SKM-1 treated with dmso at 0.1 percent for 144 hours (cell line): ENCODE data around the gene TIMP2.
"Not testable (repeated sequence)": the region's sequence is repeated elsewhere in the genome, so short reads cannot be mapped to it uniquely, and the experiment has no call there.

Source experiments
- DNase-seq: peaks from one replicate; lab custom pipeline; 2025; ENCODE audit not compliant: unreplicated experiment; lab: John Stamatoyannopoulos, UW

The TIMP2 gene

DNA sequence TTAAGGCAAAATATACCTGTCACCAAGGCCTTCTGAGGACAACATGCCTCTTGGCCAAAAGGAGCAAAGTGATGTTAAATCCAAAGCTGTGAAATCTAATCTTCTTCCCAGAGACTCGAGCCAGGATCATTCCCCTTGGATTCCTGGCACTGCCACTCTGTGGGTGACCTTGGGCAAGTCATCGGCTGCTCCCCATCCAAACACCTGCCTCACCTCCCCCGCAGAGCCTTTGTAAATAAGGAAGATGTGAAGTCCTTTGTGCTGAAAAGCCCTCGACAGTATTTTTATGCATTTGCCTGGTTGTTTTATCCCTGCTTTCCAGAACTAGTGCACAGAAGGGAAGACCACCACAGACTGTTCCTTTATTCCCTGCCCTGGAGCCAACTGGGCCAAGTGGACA, 16.8 kb downstream of the TIMP2 start:
- no peak for DNase-seq

DNA sequence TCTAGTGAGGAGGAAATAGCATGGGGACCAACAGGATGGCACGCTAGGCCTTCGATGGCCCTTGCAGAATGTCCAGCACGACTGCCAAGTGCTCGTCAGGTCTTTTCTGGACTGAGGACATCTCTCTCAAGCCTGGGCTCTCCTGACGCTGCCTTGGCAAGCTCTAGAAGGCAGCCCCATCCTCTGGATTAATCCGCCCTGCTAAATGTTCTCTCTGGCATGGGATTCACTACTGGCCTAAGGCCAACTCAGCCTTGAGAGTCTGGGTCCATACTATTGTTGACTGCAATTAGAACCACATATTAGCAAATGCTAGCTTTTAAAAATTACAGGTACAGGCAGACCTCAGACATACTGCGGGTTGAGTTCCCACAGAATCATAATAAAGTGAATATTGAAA, 19.6 kb downstream of the TIMP2 start:
- DNase-seq, result no peak

DNA sequence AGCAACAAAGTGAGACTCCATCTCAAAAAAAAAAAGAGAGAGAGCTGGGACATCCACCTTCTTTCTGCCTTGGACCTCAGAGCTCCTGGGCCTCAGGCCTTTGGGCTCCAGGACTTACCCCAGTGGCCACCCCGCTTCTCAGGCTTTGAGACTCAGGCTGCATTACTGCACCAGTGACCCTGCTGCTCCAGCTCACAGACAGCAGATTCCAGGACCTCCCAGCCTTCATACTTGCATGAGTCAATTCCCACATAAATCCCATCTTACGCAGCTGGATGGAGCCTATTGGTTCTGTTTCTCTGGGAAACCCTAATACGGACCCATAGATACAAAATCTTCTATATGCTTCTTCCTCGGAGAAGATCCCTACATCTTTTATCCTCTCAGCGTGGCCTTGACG, 20.1 kb downstream of the TIMP2 start:
- no peak for DNase-seq

DNA sequence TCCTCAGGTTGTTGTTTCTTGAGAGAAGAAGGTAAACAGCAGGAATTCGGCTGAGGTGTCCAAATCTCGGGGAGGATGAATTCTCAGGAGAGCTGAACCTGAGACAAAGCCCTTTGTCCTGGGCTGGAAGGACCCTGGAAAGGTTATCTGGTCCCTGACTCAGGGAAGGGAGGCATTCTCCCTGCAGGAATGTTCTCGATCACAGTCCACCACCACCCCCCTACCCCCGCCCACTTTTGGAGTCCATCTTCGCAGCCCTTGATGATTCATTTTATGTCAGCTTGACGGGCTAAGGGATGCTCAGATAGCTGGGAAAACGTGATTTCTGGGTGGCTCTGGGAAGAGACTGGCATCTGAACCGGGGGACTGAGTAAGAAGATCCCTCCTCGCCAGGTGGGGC, 20.8 kb downstream of the TIMP2 start:
- DNase-seq, result no peak

DNA sequence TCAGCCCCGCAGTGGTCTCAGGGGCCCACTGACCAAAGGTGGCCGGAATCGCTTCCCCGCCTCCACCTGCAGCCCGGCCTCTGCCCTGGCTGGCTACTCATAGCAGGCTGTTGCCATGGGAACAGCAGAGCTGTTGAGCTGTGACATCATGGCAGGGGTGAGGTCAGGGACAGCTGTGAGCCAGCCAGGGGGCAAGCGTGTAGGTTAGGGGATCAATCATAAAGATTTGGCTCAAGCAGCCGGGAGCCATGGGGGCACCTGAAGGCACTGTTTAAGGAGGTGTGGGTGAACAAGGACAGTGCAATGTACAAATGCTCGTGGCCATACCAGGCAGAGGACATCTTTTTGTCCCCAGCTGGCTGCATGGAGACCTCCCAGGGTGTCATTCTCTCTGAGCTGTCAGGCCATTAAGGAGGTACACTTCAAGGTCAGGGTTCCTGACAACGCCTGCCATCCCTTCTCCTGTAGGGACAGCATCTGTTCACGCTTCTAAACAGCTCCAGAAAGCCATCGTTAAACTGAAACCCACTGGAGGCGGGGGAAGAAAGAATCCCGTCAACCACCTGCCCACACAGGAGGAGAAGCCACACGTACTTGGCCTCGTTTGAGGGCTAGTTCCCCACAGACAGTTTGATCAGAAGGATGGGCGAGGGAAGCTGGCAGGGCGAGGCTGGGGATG, 21.9 kb downstream of the TIMP2 start, which contains the start of gene CEP295NL:
TSS of gene CEP295NL (minus strand) at position 101 of the 679 bp plus-strand sequence. CDS start 1,373 bp downstream, outside the sequence.
- DNase-seq, result no peak

DNA sequence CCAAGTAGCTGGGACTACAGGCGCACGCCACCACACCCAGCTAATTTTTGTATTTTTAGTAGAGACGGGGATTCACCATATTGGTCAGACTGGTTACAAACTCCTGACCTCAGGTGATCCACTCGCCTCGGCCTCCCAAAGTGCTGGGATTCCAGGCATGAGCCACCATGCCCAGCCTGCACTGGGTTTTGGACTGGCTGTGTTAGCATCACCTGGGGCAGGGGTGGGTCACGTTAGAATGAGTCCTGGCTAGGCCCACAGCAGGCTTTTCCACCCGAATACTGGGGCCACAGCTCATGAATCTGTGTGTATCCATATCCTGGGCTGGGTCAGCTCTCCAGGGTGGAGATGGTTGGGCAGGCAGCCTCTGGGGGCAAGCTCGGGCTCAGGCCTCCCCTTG, 23.0 kb downstream of the TIMP2 start:
- not testable (repeated sequence) for DNase-seq

DNA sequence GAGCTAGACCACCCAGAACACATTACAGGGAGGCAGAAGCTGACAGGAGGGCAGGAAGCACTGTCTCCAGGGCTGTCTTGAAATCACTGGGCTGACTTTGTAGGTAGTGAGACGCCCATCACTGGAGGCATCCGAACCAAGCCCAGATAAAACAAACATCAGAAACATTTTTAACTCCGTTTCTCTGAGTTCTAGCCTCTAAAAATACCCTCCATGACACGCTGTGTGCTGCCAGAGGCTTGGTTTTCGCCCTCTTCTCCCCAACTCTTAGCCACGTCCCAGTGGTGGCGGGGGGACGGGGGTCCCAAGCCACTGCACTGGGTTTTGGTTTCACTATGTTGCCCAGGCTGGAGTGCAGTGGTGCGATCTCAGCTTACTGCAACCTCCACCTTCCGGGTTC, 23.4 kb downstream of the TIMP2 start:
- no peak for DNase-seq

DNA sequence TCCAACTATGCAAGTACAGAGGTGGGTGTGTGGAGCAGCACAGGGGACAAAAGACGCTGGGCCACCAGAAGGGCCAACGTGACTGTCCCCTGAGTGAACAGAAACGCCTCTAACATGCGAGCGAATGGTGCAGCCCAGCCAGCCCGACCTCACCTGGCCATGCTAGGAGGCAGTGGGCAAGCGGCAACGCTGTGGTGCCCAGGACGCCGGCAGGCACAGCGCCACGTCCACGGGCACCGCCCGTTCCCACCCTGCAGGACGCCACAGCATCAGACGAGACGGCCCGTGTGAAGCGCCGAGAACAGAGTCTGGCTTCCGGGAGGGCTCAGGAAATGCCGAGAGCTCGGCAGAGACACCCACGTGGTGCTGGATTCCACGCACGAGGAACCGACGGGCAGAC, 24.4 kb downstream of the TIMP2 start:
- no peak for DNase-seq

DNA sequence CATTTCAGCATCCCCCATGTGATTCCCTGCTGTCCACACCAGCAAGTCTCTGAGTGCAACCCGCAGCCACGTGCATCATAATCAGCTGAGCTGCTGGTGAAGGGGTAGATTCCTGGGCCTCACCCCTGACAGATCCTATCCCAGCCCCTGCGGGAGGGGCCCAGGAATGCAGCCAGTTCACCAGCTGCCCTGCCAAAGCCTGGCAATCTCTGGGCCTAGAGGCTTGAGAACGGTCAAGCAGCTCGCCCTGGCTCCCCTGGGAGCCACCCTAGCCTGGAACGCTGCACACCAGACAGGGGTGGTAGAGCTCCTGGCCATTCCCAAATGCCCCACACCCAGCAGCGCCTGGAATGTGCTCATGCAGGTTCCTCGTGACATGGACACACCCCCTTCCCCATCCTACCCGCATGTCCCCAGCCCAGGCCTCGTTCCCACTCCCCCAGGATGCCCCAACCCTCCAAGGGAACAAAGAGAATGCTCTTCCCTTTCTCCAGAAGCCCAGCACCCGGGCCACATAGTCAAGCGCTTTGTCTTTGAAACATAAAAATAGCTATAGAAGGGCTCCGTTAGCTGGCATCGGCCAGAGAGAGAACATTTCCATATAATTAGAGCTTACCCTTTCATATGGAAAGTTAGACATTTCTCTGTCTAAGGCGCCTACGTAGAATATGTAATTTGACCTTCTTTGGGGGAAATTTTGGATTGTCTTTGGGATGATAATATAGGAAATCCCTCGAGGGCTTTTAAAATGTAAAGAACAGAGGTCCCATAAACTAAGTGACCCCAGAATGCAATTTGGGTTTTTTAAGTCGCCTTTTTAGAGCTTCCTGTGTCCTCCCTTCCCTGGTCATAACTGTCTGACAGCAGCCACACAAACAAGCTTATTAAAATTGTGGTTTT, 25.6 kb downstream of the TIMP2 start:
- no peak for DNase-seq

DNA sequence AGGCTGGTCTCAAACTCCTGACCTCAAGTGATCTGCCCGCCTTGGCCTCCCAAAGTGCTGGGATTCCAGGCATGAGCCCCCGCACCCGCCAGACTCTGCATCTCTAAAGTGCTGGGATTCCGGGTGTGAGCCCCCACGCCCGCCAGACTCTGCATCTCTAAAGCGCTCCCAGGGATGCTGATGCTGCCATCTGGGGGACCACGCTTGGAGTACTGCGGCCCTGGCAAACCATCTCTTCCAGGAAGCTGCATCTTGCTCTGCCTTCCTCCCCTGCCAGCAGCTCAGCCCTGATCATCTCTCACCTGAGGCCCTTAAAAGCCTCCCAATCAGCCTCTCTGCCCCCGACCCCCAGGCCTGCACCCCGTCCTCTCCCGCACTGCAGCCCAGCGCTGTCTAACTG, 26.2 kb downstream of the TIMP2 start:
- no peak for DNase-seq

DNA sequence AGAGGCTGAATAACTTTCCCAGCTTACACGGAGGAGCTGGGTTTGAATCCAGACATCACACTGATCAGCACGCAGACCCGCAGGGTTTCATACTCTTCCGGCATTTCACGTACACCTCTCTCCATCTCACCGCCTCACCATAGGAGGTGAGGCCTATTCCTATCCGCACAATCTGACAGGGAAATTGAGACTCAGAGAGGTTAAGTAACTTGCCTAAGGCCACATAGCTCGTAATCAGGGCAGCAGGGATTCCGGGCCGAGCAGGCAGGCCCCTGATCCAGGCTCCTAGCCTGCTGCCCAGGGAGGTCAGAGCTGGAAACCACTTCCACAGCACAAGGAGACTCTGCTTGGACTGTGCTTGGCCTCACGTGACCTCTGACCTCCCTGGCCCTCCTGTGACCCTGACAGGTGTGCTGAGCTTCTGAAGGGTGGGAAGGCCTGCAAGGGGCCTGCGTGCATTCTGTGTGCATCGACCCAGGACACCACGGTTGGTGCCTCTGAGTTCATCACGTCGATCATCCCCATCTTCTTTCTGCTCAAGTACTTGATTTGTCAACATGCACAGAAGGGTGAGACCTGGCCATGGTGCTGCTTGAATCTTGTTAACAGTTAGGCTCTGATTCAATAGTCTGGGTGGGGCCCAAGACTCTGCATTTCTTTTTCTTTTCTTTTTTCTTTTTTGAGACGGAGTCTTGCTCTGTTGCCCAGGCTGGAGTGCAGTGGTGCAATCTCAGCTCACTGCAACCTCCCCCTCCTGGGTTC, 26.9 kb downstream of the TIMP2 start:
- DNase-seq, result no peak

DNA sequence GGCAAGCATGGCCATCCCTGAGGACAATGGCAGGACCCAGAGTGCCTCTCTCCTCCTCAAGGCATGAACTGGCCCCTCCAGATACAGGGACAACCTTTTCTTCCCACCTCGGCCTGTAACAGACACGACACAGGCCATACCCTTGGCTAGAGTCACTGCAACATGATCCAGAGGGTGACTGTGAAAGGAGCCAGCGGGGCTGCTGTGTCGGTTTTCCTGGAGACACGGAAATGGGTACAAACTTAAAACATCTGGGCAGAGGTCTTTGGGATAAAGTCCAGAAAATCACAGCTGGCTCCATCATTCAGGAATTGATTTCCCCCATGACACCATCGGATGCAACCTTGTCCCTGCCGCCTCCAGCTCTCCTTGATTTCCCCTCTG, 27.5 kb downstream of the TIMP2 start:
- no peak for DNase-seq

DNA sequence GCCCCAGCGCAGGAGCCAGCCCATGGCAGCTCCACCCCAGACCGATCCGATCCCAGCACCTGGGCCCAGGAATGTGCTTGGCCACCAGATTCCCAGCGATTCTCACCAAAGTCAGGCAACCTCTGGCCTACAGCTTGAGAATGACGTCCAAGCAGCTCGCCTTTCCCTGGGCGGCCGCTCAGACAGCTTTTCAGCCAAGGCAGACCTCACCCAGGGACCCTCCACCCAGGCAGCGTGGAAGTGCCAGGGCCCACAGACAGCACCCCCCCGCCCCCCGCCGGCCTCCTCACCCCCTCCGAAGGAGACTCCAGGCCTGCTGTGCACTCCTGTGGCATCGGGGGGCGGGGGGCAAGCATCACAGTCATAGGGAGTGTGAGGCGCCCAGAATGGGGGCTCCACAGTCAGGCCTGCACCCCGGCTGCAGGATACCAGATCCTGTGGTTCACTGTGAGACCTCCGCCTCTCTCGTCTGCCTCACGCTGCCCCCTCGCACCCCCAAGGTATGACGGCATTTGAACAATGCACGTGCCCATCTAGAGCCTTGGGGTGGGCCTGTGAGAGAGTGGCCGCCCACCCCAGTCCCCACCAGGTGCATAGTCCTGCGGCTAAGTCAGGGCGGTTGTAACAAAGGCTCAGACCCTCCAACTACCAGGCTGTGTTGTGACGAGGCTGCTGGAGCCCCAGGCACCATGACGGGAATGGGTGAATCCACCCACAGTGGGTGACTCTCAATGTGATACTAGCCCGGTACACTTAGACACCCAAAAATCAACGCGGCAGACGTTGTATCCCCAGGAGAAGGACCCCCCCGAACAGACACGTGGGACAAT, 28.1 kb downstream of the TIMP2 start:
- DNase-seq, result no peak

DNA sequence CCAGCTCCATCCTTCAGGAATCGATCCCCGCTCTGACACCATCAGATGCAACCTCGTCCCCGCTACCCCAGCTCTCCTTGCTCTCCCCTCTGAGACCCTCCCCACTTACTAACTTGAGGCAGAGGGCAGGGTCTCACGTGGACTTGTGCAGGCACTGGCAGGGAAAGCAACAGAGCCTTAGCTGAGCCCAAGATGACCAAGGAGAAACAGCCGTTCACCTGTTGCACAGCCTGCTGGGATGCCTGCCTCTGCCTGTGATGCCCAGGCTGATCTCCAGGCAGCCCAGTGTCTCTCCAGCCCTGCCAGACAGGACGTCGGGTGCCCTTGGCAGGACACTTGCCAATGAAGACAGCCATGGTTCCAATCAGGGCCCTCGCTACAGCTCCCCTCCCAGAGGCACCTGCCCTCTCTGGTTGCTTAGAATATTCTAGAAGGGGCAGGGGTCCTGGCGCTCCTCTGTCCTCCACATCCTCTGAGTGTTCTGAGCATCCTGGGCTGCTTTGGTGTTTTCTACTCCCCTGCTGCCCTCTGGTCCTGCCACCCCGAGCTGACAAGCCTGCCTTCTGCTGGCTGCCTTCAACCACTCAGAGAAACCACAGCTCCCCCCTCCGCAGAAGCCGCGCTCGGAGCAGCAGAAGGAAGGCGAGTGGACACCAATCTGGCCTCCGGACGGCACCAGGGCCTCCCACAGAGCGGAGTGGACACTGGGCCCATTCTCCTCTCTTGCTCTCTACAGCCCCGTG, 28.9 kb downstream of the TIMP2 start:
- DNase-seq, result no peak

DNA sequence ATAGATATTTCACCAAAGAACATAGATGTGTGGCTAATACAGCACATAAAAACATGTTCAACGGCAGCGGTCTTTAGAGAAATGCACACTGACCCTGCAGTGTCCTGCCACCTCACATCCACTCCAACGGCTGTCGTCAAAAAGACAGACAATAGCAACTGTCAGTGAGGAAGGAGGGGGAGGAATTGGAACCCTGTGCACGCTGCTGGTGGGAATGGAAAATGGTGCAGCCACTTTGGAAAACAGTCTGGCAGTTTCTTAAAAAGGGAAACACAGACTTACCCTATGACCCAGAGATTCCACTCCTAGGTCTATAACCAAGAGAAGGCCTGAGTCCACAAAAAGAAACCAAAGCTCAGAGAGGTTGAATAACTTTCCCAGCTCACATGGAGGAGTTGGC, 29.9 kb downstream of the TIMP2 start:
- no peak for DNase-seq

DNA sequence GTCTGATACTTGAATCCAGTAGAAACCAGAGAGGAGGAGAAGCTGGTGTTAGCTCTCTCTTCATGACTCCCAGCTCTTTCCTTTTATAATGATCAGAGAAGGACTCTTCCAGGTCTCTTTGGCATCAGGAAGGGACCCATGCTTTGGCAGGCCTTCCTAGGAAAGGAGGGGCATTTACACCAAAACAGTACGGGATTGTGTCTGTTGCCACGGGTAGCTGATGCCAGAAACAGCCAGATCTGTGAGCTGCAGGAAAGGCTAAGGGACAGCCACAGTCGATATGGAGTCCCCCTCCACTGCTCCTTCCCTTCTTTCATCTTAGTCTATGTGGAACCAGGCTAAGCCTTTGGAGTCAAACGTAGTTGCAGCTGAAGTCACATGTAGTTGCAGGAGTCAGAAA, 31.5 kb downstream of the TIMP2 start:
- DNase-seq, result no peak

DNA sequence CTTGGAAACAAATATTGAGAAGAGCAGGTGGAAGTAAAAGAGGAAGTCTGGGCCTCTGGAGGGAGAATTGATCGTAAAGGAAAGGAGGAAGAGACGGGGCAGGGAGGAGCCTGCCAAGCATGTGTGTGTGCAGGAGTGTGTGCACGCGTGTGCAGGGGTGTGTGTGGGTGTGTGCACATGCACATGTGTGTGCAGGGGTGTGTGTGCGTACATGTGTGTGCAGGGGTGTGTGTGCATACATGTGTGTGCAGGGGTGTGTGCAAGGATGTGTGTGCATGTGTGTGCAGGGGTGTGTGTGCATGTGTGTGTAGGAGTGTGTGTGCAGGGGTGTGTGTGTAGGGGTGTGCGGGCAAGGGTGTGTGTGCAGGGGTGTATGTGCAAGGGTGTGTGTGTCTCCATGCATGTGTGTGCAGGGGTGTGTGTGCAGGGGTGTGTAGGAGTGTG, 32.2 kb downstream of the TIMP2 start:
- DNase-seq, result peak; percentile 62

DNA sequence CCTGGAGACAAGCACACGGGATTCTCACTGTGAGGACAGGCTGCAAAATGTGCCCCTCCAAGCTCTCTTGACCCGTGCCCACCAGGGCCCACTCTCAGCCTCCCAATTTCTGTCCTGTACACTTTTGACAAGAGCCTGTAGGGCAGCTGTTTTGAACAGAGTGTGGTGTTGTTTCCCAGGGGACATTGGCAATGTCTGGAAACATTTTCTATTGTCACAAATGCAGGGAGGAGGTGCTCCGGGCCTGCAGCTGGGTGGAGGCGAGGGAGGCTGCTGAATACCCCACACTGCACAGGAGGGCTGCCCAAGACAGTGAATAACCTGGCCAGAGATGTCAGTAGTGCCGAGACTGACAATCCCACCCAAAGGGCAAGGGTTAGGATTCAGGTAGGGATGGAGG, 32.7 kb downstream of the TIMP2 start:
- DNase-seq, result no peak

DNA sequence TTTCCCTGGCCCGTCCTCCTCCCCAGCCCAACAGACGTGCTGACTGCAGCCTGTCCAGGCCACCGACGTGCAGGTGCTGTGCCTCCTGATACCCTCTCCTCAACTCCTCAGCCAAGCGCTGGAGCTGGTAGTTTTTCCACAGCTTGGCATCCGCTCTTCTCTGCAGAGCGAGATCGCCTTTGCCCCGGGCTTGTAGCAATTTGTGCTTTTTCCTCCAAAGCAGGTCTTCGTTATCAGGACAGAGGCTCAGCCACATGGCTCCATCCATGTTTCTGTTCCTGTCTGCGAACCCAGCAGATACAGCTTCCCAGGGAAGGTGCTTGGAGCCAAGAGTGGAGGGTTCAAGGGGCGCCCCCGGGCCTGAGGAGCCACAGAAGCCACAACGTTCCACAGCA, 33.1 kb downstream of the TIMP2 start:
- no peak for DNase-seq

DNA sequence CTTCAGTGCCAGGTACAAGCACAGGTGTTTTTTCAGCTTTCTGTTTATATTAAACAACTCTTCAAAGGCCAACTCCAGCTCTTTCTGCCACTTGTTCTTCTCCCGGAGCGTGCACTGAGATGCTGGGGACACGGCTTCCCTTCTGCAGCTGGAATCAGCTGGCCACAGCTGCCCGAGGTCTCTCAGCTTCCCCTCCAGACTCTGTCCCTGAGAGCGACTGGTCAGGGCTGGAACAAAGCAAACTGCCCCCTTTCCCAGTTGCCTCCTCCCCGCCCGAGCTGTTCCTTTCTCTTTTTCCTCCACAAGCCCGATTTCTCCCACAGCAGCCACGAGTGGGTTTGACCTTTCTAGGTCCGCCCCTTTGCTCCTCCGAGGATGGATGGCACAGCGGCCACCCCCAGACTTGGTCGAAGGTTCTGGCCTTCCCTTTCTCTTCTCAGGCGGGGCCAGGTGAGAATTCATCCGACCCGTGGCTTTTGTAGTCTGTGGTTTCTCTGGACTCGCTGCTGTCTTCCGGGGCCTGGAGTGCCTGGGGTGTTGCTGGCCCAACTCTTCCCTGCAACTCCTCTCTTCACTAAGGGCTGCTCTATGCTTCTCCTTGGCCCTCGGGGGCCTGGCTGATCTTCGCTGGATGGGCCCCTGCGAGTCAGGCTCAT, 33.7 kb downstream of the TIMP2 start:
- no peak for DNase-seq
